ENCODE data around the gene SLC25A24.
"Not testable (repeated sequence)": the region's sequence is repeated elsewhere in the genome, so short reads cannot be mapped to it uniquely, and the experiment has no call there.

SLC25A24 gene

DNA sequence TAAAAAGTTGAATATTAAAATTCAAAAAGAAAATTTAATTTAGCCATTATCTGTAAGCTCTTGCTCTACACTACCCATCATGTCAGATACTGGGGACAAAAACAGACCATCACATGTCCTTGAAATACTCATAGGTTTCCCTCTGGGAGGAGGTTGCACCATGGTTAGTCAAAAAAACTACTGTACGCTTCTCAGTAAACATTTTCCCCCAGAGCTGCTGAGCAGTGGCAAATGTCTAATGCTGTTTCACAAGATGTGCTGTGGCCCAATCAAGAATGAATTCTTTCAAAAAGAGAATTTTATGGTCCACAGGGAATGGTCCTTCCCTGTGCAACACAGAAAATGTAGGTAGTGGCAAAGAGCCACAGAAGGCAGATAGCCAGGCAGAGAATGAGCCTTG lies 6.1 kb downstream of the SLC25A24 start:
- no peak for DNase-seq

DNA sequence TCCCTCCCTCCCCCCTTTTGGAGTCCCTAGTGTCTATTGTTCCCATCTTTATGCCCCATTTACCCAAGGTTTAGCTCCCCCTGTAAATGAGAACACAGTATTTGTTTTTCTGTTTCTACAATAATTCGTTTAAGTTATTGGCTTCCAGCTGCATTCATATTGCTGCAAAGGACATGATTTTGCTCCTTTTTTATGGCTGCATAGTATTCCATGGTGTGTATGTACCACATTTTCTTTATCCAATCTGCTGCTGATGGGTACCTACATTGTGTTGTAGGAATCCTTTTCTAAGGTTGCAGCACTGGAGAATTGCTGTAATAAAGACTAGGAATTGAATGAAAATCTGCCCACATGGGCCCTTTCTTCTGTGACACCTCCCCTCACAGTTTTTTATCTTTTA lies 6.8 kb downstream of the SLC25A24 start:
- no peak for DNase-seq

DNA sequence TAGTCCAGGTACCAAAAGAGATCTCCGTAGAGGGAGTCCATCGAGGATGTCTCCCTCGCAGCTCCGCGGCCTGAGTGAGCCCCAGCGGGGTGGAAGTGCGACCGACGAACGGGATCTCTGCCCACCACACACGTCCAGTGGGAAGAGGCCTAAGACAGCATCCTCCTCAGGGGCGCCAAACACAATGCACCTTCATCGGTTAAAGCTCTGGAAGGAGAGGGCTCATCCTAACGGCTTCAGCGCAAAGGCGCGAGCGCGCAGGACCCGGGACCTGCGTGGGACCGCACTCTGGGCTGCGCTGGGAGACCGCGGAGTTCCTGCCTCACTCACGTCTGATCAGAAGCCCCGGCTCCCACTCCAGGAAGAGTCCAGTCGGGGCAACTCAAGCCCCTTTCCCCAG lies 7.6 kb downstream of the SLC25A24 start:
- no peak for DNase-seq

DNA sequence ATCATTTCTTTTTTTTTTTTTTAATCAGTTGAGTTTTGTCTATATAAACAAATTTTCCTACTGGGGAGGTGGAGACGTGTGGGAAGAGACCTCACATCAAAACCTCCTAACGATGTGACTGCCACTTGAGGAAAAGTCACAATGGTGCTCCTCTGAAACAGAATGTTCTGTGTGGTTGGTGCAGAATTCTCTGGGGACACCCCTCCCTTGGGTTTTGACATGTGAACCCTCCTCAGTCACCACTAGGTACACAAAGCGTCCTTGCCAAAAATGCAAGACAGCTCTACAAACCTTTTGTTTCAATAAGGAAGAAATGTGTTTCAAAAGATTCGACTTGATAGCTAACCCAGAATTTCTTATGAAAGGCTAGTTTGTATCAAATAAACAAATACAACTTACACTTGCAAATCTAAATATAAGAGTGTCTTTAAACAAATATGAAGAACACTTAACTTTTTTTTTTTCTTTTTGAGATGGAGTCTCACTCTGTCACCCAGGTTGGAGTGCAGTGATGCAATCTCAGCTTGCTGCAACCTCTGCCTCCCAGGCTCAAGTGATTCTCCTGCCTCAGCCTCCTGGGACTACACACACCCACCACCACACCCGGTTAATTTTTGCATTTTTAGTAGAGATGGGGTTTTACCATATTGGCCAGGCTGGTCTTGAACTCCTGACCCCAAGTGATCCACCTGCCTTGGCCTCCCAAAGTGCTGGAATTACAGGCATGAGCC lies 9.3 kb downstream of the SLC25A24 start:
- DNase-seq: no peak

DNA sequence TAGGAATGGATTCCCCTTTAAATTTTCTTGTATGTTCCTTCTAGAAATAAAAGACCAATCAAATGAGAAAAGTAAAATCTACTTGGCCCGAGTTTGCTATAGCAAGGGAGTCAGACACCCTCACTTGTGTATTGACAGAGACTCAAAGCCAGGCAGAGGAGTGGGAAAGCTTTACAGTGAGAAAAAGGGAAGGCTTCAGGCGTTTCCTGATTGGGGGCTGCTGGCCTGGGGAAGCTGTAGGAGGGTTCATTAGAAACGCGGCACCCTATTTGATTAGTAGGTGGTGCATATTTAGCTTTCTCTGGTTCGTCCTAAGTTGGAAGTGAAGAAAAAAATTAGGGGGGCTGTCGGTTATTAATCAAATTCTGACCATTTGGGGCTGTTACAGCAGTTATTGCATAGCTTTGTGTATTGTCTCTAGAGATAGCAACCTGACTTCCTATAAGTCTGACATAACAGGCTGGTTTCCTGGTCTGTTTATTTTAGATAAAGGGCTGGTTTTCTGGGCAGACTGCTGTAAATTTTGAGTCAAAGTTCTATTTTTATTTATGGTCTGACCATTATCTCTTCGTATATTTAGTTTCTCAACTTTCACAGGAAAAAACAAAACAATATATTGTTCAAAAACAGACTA lies 10.0 kb downstream of the SLC25A24 start:
- no peak for DNase-seq

DNA sequence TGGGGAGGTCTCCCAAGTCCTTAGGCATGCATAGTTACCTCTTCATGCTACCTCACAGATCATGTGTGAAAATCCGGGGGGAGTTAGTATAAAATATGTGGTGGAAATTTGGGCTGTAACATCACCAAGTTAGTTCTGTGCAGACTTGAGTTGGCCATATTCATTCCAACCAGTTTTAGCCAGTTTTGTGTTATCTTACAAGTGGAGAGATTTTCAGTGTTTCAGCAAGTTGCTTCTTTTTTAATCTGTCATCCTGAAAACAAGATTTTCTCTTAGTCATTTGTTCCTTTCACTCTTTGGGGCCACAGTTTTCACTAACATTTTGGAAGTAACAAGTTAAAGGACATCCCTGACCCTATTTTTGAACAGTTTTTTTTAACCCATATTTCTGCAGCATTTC lies 11.3 kb downstream of the SLC25A24 start:
- peak in 1 of 5 donors; percentile 3 for DNase-seq

DNA sequence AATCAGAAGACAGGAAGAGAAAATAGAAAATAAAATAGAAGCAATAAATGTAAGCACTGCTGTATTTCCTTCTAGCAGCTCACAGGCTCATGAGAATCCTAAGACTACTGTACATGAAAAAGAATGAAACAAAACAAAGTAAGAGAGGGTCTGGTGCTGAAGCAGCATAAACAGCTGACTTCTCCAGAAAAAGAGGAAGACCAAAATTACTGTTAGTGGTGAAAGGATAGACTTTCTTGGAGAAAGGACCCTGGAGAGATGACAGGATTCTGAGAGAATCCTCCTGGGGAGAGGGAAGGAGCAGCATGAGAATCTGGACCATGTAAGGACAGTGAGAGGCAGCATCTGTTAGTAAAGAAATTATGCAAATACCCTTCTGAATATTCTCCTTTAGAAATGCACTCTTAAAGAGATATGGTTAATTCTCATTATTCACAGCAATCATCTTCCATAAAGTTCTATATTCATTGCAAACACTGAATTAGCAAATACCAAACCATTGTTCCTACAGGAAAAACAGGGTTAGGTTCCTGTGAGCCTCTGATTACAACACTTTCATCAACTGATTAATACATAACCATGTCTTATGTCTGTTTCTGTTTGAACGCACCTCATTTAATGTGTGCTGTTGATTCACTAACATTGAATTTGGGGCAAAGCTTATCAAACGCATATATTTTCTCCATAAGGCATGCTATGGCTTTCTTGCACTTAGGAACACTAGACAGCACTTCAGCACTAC lies 17.0 kb downstream of the SLC25A24 start:
- no peak for DNase-seq

DNA sequence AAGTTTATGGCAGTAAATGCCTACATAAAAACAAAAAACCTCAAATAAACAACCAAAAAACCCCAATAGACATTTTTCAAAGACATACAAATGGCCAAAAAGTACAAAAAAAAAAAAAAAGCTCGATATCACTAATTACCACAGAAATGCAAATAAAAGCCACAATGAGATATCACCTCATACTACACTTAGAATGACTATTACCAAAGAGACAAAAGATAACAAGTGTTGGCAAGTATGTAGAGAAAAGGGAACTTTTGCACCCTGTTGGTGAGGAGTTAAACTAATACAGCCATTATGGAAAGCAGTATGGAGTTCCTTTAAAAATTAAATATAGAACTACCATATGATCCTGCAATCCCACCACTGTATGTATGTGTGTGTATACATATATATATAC lies 21.1 kb downstream of the SLC25A24 start:
- DNase-seq: no peak

DNA sequence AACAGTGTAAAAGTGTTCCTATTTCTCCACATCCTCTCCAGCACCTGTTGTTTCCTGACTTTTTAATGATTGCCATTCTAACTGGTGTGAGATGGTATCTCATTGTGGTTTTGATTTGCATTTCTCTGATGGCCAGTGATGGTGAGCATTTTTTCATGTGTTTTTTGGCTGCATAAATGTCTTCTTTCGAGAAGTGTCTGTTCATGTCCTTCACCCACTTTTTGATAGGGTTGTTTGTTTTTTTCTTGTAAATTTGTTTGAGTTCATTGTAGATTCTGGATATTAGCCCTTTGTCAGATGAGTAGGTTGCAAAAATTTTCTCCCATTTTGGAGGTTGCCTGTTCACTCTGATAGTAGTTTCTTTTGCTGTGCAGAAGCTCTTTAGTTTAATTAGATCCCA lies 37.7 kb downstream of the SLC25A24 start:
- not testable (repeated sequence) for DNase-seq

DNA sequence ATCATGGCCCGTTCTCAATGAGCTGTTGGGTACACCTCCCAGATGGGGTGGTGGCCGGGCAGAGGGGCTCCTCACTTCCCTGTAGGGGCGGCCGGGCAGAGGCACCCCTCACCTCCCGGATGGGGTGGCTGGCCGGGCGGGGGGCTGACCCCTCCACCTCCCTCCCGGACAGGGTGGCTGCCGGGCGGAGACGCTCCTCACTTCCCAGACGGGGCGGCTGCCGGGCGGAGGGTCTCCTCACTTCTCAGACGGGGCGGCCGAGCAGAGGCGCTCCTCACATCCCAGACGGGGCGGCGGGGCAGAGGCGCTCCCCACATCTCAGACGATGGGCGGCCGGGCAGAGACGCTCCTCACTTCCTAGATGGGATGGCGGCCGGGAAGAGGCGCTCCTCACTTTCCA lies 40.2 kb downstream of the SLC25A24 start:
- DNase-seq: not testable (repeated sequence)

DNA sequence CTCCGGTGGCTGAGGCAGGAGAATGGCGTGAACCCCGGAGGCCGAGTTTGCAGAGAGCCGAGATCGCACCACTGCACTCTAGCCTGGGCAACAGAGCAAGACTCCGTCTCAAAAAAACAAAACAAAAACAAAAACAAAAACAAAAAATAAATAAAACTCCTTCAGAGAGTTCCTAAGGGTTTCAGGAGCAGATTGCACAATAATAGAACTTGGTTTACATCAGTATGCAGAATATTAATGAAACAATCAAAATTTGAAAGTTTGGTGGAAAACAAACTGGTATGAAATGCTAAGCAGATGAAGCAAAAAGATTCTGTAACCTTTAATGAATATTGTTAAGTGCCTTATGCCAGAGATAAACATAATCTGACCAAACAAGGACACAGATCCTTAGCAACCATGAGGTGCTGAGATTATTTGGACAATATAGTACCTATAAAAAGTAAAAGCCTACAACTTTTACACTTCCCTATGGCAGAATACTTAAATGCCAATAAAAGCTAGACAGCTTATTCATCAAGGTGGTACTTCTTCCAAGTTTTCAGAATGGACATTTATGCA lies 41.2 kb downstream of the SLC25A24 start:
- DNase-seq: no peak

DNA sequence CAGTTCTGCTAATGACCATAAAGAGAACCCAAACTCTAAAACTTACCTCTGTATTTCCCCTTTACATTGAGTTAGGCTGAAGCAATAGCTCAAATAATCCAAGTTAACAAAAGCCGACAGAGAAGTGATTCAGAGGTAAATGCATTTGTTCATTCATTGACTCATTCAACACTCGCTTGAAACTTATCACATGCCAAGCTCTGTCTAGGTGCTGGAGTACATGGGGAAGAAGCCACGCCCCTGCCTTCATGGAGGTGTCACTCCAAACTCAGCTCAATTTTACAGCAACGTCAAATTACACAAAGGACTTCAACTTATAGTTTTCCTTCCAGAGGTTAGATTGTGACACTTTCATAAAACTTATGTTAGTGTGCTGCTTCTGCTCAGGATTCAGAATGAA lies 45.8 kb downstream of the SLC25A24 start:
- no peak for DNase-seq

DNA sequence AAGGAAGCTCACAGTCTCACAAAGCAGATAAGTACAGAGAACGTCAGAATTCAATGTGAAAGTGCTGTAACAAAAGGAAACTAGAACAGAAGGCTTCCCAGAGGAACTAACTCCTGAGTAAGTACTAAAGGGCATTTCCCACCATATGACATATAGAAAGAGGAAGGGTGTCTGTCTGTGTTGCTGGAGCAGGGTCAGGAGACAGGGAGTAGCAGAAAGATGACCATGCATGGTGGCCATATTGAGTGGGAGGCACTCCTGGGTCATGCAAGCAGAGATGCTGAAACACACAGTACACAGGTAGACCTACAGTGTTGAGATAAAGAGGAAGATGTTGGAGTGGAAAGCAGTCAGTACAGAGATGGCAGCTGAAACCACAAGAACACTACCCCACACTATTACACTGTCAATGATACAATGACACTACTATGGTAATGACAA lies 47.3 kb downstream of the SLC25A24 start:
- DNase-seq: no peak

DNA sequence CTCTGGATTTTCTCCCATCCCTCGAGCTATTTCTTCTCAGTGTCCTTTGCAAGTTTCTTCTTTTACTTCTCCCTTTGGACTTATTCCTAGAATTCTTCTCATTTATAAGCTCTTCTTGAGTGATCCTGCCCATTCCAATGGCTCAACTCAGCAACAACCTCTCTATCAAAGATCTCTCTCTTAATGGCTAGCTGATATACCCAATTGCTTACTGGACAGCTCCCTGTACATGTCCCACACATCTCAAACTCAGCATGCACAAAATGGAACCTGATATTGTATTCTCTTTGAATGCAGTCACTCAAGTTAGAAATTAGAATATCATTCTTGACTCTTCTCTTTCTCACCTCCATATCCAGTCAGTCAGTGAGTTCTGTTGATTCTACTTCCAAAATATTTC lies 48.6 kb downstream of the SLC25A24 start:
- no peak for DNase-seq

DNA sequence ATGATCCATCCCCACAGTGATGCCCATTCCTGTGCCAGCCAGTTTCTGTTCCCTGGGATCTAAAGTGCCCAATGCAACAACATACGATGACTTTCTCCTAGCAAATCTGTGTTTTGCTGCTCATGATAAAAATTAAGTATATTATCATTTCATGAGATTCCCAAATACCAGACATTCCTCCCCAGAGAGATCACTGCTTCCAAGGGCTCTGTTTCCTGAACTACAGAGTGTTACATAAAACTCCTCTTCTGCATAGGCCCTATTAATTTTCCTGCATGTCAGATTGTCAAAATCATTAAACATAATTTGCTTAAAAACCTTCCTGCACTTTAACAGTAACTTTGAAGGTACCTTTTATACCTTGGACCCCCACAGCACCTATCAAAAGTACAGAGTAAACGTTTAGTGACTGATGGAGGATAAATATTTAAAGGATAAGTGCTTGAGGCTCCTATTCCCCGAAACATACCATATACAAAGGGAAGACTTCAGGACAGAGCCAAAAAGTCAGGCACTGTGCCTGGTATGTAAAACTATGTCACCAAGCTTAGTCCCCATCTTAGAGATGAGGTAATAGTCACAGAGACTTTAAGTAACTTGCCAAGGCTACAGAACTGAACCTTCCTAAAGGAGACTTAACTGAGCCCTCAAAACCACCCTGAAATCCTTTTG lies 50.2 kb downstream of the SLC25A24 start:
- no peak for DNase-seq

DNA sequence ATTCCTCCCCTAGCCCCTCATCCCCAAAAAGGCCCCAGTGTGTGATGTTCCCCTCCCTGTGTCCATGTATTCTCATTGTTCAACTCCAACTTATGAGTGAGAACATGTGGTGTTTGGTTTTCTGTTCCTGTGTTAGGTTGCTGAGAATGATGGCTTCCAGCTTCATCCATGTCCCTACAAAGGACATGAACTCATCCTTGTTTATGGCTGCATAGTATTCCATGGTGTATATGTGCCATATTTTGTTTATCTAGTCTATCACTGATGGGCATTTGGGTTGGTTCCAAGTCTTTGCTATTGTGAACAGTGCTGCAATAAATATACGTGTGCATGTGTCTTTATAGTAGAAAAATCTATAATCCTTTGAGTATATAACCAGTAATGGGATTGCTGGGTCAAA lies 55.6 kb downstream of the SLC25A24 start:
- DNase-seq: not testable (repeated sequence)

DNA sequence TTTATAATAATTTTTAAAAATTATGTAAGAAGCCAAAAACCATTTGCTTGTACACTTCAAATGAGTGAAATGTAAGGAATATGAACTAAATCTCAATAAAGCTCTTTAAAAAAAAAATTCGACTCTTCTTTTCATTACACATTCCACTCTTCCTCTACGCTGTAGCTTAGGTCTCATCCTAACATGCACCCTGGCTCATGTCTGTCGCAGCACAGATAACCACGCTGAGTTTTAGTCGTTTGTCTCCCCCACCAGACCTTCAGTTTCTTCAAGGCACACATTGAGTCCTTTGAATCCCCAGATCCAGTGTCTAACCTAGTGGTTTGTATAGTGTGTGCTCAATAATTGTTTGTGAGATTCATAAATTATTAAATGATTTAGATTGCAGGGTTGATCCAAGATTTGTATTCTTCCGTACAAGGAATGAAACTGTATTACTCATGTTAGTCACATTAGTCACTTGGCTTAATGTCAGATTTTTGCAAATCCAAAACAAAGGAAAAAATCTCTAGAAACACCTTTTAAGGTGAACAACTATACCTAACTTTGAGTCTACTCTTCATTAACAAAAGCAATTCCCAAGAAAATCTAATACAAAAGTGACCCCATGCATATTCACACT lies 57.3 kb downstream of the SLC25A24 start:
- no peak for DNase-seq

DNA sequence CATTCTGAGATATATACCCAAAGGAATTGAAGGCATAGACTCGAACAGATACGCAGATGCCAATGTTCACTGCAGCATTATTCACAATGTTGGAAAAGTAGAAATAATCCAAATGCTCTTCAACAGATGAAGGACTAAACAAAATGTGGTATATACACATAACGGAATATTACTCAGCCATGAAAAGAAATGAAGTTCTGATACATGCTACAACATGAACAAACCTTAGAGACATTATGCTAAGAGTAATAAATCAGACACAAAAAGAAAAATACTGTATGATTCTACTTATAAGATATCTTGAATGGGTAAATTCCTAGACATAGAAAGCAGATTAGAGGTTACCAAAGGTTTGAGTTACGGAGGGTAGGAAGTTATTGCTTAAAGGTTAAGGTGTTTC lies 57.9 kb downstream of the SLC25A24 start:
- DNase-seq: no peak

DNA sequence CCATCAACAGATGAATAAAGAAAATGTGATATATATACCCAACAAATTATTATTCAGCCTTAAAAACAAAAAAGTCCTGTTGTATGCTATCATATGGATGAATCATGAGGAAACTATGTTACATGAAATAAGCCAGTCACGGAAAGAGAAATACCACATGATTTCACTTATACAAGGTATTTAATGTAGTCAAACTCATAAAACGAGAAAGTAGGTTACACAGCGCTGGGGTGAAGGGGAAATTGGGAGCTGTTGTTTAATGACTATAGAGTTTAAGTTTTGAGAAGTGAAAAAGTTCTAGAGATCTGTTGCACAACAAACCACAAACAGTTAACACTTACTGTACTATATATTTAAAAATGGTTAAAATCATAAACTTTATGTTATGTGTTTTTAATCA lies 58.5 kb downstream of the SLC25A24 start:
- no peak for DNase-seq

DNA sequence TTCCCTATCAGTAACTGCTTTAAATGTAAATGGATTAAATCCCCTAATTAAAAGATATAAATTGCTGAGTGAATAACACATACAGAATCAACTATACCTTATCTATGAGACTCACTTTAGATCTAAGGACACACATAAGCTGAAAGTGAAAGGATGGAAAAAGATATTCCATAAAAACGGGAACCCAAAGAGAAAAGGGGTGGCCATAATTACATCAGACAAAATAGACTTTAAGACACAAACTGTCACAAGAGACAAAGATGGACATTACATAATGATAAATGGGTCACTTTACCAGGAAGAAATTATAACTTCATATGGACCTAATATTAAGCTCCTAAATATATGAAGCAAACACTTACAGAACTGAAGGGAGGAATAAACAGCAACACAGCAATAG lies 59.2 kb downstream of the SLC25A24 start:
- no peak for DNase-seq

DNA sequence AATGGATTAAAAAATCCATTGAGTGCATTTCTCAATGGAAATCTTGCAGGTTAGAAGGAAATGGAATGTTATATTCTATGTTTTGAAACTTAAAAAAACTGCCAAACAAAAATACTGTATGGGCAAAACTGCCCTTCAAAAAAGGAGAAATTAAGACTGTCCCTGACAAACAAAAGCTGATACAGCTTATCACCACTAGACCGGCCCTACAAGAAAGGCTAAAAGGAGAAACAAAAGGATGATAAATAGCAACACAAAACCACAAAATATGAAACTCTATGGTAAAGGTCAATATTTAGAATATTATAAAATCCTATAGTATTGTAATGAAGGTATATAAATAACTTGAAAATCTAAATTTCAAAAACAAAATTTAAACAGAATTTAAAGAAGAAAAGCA lies 60.0 kb downstream of the SLC25A24 start:
- DNase-seq: no peak

DNA sequence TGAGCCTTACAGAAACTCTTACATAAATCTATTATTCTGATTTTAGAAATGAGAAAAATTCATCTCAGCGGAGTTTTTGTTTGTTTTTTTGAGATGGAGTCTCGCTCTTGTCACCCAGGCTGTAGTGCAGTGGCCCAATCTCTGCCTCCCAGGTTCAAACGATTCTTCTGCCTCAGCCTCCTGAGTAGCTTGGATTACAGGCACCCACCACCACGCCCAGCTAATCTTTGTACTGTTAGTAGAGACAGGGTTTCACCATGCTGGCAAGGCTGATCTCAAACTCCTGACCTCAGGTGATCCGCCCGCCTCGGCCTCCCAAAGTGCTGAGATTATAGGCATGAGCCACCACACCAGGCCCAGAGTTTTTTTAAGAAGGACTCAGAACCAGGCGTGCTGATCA lies 60.6 kb downstream of the SLC25A24 start:
- DNase-seq: not testable (repeated sequence)

DNA sequence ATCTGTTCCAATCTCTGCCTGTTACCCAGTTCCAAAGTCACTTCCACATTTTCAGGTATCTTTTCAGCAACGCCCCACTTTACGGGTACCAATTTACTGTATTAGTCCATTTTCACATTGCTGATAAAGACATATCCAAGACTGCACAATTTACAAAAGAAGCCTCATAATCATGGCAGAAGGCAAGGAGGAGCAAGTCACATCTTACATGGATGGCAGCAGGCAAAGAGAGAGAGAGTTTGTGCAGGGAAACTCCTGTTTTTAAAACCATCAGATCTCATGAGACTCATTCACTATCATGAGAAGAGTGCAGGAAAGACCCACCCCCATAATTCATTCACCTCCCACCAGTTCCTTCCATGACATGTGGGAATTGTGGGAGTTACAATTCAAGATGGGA lies 67.0 kb downstream of the SLC25A24 start:
- DNase-seq: not testable (repeated sequence)

Measured in T-helper 1 cell (primary cell).